HPDE6-E6E7 (cell line): ENCODE results near the gene EIF4A3.
"Not testable (repeated sequence)": the region's sequence is repeated elsewhere in the genome, so short reads cannot be mapped to it uniquely, and the experiment has no call there.

ENCODE experiments used
- DNase-seq: peaks from one replicate; pipeline ENCODE4 v3.0.0; 2011; ENCODE audit warnings: missing footprints; ENCODE audit errors: extremely low spot score

The EIF4A3 gene

DNA sequence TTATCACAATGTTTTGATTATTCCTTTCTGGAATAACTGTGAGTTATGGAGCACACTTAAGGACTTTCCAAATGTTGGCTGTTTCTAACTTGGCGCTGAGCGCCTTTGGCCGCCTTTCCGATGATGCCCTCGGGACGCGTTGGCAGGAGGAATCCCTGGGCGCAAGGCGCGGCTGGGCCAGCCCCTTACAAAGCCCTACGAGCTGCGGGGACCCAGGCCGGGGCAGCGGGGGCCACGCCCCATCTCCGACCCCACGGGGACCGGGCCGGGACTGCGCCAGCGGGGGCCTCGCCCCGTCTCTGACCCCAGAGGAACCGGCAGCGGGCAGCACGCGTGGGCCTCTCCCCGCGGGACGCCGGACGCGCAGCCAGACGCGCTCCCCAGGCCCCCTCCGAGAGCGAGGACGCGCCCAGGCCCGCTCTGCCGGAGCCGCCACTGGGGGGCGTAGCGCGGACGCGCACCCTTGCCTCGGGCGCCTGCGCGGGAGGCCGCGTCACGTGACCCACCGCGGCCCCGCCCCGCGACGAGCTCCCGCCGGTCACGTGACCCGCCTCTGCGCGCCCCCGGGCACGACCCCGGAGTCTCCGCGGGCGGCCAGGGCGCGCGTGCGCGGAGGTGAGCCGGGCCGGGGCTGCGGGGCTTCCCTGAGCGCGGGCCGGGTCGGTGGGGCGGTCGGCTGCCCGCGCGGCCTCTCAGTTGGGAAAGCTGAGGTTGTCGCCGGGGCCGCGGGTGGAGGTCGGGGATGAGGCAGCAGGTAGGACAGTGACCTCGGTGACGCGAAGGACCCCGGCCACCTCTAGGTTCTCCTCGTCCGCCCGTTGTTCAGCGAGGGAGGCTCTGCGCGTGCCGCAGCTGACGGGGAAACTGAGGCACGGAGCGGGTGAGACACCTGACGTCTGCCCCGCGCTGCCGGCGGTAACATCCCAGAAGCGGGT lies 45.6 kb downstream of the EIF4A3 start, which contains the start of gene GAA:
Gene GAA (plus strand): TSS at position 571 of the 935 bp plus-strand sequence. CDS start 3,006 bp downstream, outside the sequence.
- peak; percentile 84 for DNase-seq

DNA sequence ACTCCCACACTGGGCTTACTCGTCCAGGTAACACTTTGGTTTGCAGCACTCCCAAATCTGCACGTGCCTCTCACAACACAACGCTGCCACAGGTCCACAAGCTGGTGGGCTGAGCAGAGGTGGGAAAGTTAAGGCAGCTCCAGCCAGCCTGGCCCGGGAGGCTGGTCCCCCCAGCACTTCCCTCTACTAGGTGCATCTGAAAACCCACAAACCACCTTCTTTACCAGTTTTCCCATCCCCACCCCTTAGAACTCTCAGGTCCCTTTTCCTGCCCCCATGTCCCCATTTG lies 46.9 kb downstream of the EIF4A3 start:
- DNase-seq = no peak

DNA sequence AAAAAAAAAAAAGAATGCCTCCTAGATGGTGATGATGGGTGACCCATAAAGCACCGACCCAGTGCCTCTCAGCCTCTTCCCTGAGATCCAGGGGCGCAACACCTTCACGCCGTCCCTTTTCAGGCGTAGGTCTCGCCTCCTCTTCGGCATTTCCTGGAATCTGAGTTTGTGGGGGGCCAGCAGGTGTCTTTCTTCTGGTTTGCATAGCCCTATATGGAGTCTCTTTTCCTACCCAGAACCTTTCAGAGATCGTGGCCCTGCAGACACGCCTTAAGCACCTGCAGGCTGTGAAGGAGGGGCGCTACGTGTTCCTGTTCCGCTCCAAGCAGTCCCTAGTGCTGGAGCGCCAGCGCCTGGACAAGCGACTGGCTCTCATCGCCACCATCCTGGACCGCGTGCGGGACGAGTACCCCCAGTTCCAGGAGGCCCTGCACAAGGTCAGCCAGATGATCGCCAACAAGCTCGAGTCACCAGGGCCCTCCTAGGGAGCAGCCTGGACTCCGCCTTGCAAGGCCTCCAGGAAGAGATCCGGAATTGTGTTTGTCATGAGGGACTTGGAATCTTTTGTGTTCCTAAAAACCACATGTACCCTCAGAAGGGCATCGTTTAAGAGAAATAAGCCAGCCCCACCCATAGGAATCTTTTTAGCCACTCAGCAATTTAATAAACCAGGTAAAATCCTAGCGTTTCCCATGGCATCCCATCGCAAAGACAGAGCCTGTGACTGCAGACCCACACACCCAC lies 47.5 kb downstream of the EIF4A3 start:
- no peak for DNase-seq

DNA sequence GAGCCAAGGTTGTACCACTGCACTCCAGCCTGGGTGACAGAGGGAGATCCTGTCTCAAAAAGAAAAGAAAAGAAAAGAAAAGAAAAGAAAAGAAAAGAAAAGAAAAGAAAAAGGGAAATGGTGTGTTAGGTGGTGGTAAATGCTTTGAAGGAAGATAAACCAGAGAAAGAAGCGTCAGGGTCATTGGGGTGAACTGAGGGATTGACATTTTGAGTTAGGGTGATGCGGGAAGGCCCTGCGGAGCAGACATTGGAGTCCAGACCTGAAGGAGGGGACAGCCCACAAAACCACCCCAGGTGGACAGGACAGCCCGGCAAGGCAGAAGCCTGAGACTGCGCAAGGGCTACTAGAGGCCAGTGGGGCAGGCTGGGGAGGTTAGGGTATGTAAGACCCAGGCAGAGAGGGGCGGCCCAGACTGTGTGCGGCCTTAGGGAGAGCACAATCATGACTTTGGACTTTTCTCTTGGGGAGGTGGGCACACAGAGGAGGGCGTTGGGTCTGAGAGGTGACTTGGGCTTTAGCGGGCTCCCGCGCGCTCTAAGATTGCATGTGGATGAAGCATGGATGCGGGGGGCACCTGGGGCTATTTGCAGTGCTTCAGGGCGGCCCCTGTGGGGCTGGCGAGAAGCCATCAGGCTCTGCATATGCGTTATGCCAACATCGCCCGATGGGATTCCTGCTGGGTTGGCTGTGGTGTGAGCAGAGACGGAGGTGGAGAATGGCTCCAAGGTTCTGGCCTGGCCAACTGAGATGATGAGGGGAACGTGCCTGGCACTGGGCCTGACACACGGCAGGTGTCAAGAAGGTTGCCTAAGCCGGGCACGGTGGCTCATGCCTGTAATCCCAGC lies 48.9 kb downstream of the EIF4A3 start:
- no peak for DNase-seq

DNA sequence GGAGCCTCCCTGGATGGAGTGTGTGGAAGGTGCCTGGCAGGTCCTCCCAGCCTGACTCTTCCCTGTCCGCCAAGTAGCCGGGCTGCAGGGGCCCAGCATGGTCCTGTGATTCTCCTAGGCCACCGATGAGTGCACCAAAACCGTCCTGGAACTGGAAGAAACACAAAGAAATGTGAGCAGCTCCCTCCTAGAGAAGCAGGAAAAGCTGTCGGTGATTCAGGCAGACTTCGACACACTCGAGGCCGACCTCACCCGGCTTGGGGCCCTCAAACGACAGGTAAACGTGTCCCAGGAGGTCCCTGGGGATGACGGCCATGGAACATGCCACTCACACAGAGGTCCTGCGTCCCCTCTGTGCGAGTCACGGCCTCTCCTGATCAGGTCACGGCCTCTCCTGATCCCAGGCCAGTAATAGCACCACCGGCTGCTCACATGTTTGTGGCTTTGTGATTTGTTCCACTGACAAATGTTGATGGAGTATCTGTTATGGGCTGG lies 49.8 kb downstream of the EIF4A3 start:
- DNase-seq = no peak

DNA sequence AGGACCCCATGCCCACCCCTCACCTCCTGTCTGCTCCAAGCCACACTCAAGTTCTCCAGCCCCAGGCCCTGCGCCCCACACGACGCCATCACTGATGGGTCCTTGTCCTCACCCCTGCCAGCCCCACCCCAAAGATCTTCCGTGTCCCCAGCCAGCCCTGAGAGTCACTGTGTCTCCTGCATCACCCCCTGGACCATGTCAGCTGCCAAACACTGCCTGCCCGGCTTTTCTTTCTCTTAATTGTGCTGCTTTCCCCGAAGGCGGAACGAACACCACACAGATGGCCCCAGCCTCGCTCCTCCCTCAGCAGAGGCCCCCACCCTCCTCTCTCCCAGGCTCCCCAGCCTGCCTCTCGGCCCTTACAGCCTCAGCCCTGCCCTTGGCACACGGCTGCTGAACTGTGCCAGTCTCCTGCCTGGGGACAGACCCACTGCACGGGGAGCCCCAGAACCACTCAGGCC lies 50.3 kb downstream of the EIF4A3 start:
- no peak for DNase-seq

DNA sequence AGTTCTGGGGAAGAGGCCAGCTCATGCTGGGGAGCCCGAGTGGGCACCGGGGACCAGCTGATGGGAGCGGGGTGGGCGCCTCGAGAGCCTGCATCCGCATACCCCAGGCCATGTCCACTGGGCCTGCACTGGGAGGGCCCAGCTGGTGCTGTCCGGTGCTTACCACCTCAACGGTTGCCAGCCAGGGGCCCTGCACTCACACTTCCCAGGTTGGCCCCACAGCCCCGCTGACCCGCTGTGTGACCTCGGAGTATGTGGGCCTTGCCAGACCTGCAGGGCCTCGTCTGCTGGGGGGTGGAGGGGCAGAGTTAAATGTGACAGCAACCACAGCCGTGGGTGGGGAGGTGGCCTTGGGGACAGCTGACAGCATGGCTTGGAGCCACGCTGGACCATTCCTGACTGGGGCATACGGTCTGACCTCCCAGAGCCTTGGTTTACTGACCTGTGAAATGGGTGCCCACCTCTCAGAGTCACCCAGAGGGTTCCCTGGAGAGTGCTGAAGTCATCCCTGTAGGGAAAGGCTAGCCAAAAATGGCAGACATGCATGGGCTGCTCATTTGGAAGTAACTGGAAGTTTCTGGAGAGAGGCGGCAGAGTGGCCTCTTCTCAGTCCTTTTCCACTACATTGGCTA lies 51.0 kb downstream of the EIF4A3 start:
- DNase-seq = no peak

DNA sequence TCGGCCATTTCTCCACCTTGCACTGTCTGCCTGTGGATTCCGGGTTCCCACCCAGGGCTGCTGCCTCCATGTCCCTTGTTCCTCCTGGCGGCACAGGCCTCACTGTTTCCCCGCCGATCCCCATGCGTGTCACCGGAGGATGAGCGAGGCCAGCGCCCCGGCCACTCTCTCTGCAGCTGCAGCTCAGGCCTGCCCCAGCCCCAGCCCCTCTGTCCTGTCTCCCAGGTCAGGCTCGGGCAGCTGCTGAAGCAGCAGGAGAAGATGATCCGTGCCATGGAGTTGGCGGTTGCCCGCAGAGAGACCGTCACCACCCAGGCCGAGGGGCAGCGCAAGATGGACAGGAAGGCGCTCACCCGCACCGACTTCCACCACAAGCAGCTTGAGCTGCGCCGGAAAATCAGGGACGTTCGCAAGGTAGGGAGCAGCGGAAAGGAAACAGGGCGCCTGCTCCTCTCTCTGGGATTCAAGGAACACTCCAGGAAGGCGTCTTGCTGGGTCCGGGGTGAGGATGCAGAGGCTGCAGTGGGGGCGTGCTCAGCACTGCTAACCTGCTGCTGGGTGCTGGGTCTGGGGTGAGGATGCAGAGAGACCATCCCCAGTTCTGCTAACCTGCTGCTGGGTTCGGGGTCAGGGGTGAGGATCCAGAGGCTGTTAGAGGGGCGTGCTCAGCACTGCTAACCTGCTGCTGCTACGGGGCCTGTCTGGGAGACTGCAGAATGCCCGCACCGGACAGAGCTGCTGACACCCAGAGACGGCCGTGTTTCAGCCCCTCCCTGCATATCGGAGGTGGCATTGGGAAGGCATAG lies 51.7 kb downstream of the EIF4A3 start:
- no peak for DNase-seq

DNA sequence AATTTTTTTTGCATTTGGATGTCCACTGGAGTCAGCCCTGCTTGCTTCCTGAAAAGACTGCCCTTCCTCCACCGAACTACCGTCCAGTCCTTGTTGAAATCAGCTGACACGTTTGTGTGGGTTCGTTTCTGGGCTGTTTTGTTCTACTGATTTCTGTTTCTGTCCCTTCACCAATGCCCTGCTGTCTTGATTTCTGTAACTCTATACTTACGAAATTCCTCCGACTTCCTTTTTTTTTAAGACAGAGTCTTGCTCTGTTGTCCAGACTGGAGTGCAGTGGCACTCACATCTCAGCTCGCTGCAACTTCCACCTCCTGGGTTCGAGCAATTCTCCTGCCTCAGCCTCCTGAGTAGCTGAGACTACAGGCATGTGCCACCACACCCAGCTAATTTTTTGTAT lies 54.0 kb downstream of the EIF4A3 start:
- DNase-seq = no peak

DNA sequence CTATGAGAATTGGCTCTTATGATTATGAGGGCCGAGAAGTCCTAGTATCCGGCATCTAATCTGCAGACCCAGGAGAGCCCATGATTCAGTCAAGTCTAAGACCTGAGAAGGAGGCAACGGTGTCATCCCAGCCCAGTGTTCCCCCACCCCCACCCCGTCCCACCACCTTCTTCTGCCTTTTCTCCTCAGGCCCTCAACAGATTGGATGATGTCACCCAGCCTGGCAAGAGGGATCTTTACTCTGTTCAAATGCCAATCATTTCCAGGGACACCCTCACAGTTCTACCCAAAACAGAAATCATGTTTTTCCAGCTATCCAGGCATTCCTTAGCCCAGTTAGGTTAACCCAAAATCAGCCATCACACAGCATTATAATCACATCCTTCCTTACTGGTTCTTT lies 55.6 kb downstream of the EIF4A3 start:
- no peak for DNase-seq

DNA sequence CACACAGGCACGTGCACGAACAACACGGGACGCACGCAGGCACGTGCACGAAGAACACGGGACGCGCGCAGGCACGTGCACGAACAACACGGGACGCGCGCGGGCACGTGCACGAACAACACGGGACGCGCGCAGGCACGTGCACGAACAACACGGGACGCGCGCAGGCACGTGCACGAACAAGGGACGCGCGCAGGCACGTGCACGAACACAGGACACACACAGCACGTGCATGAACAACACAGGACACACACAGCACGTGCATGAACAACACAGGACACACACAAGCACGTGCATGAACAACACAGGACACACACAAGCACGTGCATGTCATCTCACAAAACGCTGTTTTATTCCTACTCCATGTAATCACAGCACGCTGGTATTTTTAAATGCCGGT lies 56.8 kb downstream of the EIF4A3 start:
- DNase-seq = not testable (repeated sequence)

DNA sequence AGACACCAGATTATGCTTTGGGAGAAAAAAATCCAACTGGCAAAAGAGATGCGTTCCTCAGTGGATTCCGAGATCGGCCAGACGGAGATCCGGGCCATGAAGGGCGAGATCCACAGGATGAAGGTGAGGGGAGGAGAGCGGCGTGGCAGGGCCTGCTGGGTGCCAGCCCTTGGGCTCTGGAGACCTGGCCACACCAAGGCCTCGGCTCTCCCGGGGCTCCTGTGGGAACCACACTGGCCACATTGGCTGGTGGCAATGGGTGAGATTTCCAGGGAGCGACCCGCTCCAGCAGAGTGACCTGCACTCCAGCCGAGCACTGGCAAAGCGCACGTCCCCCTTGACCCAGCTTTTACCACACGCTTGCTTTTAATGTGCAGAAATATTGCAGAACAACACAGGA lies 57.2 kb downstream of the EIF4A3 start:
- no peak for DNase-seq

DNA sequence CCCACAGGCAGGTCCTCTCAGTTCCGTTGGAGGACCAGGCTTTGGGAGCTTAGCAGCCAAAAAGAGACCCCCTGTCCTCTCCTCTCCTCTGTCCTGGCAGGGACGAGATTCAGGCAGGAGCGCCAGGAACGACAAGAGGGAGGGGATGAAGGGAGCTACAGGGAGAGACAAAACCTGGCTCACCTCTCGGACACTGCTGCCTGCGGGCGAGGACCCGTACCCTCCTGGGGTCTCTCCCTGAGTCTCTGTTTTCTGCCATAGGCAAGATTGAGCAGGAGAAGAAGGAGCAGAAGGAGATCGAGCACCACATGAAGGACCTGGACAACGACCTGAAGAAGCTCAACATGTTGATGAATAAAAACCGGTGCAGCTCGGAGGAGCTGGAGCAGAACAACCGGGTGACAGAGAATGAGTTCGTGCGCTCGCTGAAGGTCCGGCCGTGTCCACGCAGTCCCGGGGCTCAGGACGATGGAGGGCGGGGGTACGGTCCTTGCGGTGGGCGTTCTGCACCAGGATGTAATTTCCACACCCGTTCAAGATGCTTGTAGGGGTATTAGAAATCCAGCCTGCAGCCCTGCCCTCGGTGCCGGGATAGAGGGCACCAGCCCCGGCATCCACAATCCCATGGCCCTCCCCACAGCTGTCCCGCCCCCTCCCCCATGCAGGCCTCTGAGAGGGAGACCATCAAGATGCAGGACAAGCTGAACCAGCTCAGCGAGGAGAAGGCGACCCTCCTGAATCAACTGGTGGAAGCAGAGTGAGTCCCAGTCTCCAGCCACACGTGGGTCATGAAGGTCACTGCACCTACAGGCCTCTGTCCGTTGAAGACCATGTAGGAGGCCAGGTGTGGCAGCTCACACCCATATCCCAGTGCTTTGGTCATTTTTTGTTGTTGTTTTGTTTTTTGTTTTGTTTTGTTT lies 59.3 kb downstream of the EIF4A3 start:
- DNase-seq = no peak

DNA sequence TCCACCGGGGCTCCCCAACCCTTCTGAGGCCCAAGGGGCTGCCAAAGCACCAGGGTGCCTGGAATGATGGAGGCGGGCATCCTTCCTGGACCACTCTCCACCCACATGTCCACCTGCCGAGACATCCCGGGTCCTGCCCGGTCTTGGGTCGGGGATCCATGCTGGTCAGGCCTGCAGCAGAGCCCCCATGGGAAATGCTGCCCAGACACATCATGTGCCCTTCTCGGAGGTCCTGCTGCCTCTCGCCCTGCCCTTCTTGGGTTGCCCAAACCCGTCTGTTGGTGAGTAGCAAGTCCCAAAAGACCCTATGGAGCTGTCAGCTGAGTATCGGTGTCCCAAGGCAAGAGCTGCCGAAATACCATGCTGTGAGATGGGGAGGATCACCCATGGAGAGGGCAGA lies 60.3 kb downstream of the EIF4A3 start:
- DNase-seq = no peak

DNA sequence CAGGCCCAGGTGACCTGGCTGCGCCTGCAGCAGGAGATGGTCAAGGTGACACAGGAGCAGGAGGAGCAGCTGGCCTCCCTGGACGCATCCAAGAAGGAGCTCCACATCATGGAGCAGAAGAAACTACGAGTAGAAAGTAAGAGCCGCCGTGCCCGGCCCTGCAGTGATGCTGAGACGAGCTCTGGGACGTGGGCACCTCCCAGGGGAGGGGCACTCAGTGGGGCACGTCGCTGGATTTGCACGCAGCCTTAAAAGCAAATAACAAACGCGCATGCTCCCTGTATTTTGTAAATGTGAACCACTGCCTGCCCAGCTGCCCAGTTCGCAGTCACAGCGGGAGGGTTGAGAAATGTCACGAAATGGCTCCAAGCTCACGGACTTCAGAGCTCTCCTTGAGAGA lies 60.8 kb downstream of the EIF4A3 start:
- DNase-seq = no peak

DNA sequence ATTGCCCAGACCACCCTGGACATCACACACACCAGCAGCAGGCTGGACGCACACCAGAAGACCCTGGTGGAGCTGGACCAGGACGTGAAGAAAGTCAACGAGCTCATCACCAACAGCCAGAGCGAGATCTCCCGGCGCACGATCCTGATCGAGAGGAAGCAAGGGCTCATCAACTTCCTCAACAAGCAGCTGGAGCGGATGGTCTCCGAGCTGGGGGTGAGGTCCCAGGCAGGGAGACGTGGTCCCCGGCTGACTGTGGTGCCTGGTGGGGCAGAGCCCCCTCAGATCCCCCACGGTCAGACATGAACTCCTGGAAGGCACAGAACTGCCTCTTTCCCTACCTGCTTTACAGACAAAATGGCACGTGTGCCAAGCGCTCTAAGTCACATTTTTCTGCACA lies 62.2 kb downstream of the EIF4A3 start:
- DNase-seq = no peak
